Peyer's patch (tissue), 4 donors: ENCODE data around the gene CNTNAP5. TPM values are rescaled to one million over a fixed set of nuclear protein-coding genes. Genes with fewer than 3 reads are reported as not detected.

Source experiments
- DNase-seq, 3 donors: peaks; one replicate each; pipeline ENCODE4 v3.0.0-alpha.2; 2017 to 2019
- H3K27ac ChIP-seq, 4 donors: fragments of 200-600 bp; sonication (generic); one replicate each; pipeline ENCODE4 v1.5.1; 2016 to 2019
- H3K27me3 ChIP-seq, 2 donors: fragments of 200-600 bp; sonication (generic); one replicate each; pipeline ENCODE4 v1.5.1; 2019
- H3K36me3 ChIP-seq, 3 donors: fragments of 200-600 bp; sonication (generic); one replicate each; pipeline ENCODE4 v1.5.1; 2016 to 2019
- H3K4me1 ChIP-seq, 4 donors: fragments of 200-600 bp; sonication (generic); one replicate each; pipeline ENCODE4 v1.5.1; 2016 to 2019
- H3K4me3 ChIP-seq, 4 donors: fragments of 200-600 bp; sonication (generic); 1 replicate in 3 of 4; 2 replicates in 1 of 4; pipeline ENCODE4 v1.5.1; 2016 to 2019; ENCODE audit warnings: mild to moderate bottlenecking in 1 of 4
- H3K9me3 ChIP-seq, 4 donors: fragments of 200-600 bp; sonication (generic); one replicate each; pipeline ENCODE4 v1.5.1; 2016 to 2019; ENCODE audit warnings: mild to moderate bottlenecking in 1 of 4
- CTCF ChIP-seq, 6 experiments: fragments of 450-650 bp in 4 of 6; fragments of 200-600 bp in 2 of 6; sonication (generic) in 1 of 6; IDR thresholded peaks; one replicate each; pipeline ENCODE4 v1.5.1; 2017 to 2019; ENCODE audit warnings: antibody characterized with exemption in 6 of 6, mild to moderate bottlenecking in 3 of 6, moderate library complexity in 1 of 6
- POLR2A ChIP-seq, 2 donors: fragments of 450-650 bp; IDR thresholded peaks; one replicate each; pipeline ENCODE4 v1.5.1; 2017; ENCODE audit warnings: antibody characterized with exemption in 2 of 2, mild to moderate bottlenecking in 2 of 2, moderate library complexity in 2 of 2
- total RNA-seq, 4 donors: library from RNA; depleted of rRNA; stranded (reverse); fragments of >200 nt; gene quantifications; one replicate each; pipeline ENCODE4 v1.1.0, GENCODE V29; 2016

The CNTNAP5 gene
- total RNA-seq, 4 donors from 2014 or later = not detected

GRCh38 chr2:124704071-124704925, 679.2 kb downstream of the CNTNAP5 start:
- Histone ChIP-seq H3K4me1 (no peaks in the 10 kb centered on the region), H3K4me3 (no peak overlapping the region), H3K9me3 (no peaks in the 10 kb centered on the region), H3K27ac (no peak overlapping the region), H3K27me3 (no peaks in the 10 kb centered on the region), H3K36me3 (no peaks in the 10 kb centered on the region)
- DNase-seq = no peak
- TF ChIP-seq POLR2A (IDR thresholded peaks at IDR 0.05) (no peak), CTCF (IDR thresholded peaks at IDR 0.05) (no peak)

GRCh38 chr2:124708661-124709060, 683.6 kb downstream of the CNTNAP5 start:
- no peaks in the 10 kb centered on the region for H3K9me3 ChIP-seq
- no peak overlapping the region for H3K27ac ChIP-seq
- H3K4me3 ChIP-seq = no peak overlapping the region
- no peaks in the 10 kb centered on the region for H3K27me3 ChIP-seq
- DNase-seq = no peak
- no peaks in the 10 kb centered on the region for H3K4me1 ChIP-seq
- no peaks in the 10 kb centered on the region for H3K36me3 ChIP-seq
- TF ChIP-seq CTCF (IDR thresholded peaks at IDR 0.05) (no peak), POLR2A (IDR thresholded peaks at IDR 0.05) (no peak)

- Histone ChIP-seq H3K9me3 (no peaks in the 10 kb centered on the region), H3K4me1 (no peaks in the 10 kb centered on the region), H3K27me3 (no peaks in the 10 kb centered on the region), H3K27ac (no peak overlapping the region), H3K4me3 (no peak overlapping the region), H3K36me3 (no peaks in the 10 kb centered on the region)
- no peak for DNase-seq
- no peak for TF ChIP-seq POLR2A (IDR thresholded peaks at IDR 0.05)
- no peak for TF ChIP-seq CTCF (IDR thresholded peaks at IDR 0.05)
Observed at GRCh38 chr2:124713969-124714368, 688.9 kb downstream of the CNTNAP5 start.

- H3K27ac ChIP-seq = no peak overlapping the region
- no peak overlapping the region for H3K4me3 ChIP-seq
- DNase-seq = no peak
- TF ChIP-seq POLR2A (IDR thresholded peaks at IDR 0.05) (no peak), CTCF (IDR thresholded peaks at IDR 0.05) (no peak)
- H3K9me3 ChIP-seq = no peaks in the 10 kb centered on the region
- no peaks in the 10 kb centered on the region for H3K27me3 ChIP-seq
- no peaks in the 10 kb centered on the region for H3K36me3 ChIP-seq
- H3K4me1 ChIP-seq = no peaks in the 10 kb centered on the region
Observed at GRCh38 chr2:124725187-124725586, 700.1 kb downstream of the CNTNAP5 start.

- H3K27me3 ChIP-seq = no peaks in the 10 kb centered on the region
- H3K4me3 ChIP-seq = no peak overlapping the region
- no peaks in the 10 kb centered on the region for H3K9me3 ChIP-seq
- no peak for TF ChIP-seq CTCF (IDR thresholded peaks at IDR 0.05)
- TF ChIP-seq POLR2A (IDR thresholded peaks at IDR 0.05) = no peak
- H3K4me1 ChIP-seq = no peaks in the 10 kb centered on the region
- H3K27ac ChIP-seq = no peak overlapping the region
- no peaks in the 10 kb centered on the region for H3K36me3 ChIP-seq
- no peak for DNase-seq
Observed at GRCh38 chr2:124740636-124741035, 715.5 kb downstream of the CNTNAP5 start.
